ENCODE measurements around the gene SLC22A7. TPM values are rescaled to one million over a fixed set of nuclear protein-coding genes. Genes with fewer than 3 reads are reported as not detected.
"Not testable (repeated sequence)": the region's sequence is repeated elsewhere in the genome, so short reads cannot be mapped to it uniquely, and the experiment has no call there.

Gene SLC22A7
- total RNA-seq, 2 experiments from 2014 or later: not detected

GRCh38 chr6:43292763-43293318 lies 5.2 kb upstream of the SLC22A7 start:
- no peak for ATAC-seq (ENCODE audit: low read depth)
- Mint-ChIP-seq H3K27ac (no peak overlapping the region), H3K36me3 (no peaks in the 10 kb centered on the region), H3K4me1 (no peaks in the 10 kb centered on the region), H3K4me3 (no peak overlapping the region), H3K27me3 (peaks cover 10% of the 10 kb centered on the region), H3K9me3 (no peaks in the 10 kb centered on the region)
- POLR2A ChIA-PET: no interaction called here
- no peak for DNase-seq

DNA sequence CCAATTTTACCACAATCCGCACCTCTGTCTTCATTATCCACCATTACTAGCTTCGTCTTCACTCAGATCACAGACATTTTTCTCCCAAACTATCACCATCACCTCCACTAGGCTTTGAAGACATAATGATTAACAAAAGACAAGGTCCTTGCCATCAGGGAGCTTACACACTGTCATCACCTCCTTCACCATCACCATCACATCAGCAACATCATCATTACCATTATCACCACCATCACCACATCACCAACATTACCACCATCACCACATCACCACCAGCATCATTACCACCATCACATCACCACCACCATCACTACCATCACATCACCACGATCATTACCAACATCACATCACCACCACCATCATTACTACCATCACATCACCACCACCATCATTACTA lies 4.4 kb upstream of the SLC22A7 start:
- H3K27ac Mint-ChIP-seq: no peak overlapping the region
- no peak for DNase-seq
- no peak for ATAC-seq (ENCODE audit: low read depth)
- H3K27me3 Mint-ChIP-seq: peaks cover 10% of the 10 kb centered on the region
- H3K4me3 Mint-ChIP-seq: no peak overlapping the region
- no peaks in the 10 kb centered on the region for H3K36me3 Mint-ChIP-seq
- POLR2A ChIA-PET: no interaction called here
- H3K9me3 Mint-ChIP-seq: no peaks in the 10 kb centered on the region
- H3K4me1 Mint-ChIP-seq: no peaks in the 10 kb centered on the region

- DNase-seq: no peak
- no peaks in the 10 kb centered on the region for H3K4me1 Mint-ChIP-seq
Measured at GRCh38 chr6:43294536-43294935, 3.5 kb upstream of the SLC22A7 start.

DNA sequence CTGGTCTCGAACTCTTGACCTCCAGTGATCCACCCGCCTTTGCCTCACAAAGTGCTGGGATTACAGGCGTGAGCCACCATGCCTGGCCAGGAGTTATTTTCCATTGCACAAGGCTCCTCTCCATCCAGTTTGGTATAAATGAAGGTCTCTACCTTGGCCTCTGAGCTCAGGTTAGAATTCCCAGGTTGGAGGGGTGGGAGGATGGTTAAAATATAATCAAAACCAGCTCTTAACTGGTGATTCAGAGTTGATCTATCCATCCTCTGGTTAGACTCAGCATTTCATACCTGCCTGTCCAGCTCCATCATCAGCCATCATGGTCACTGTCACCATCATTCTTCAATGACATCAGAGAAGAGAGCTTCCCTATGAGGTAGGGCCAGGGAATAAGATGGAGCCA lies 2.6 kb upstream of the SLC22A7 start:
- Mint-ChIP-seq H3K4me3 (no peak overlapping the region), H3K36me3 (no peaks in the 10 kb centered on the region), H3K4me1 (peaks cover 2% of the 10 kb centered on the region), H3K9me3 (no peaks in the 10 kb centered on the region), H3K27me3 (peaks cover 8% of the 10 kb centered on the region), H3K27ac (no peak overlapping the region)
- ATAC-seq (ENCODE audit: low read depth) (no peak), DNase-seq (no peak)
- POLR2A ChIA-PET: no interaction called here

More at GRCh38 chr6:43294536-43294935, 3.5 kb upstream of the SLC22A7 start:
- H3K27ac Mint-ChIP-seq: no peak overlapping the region
- H3K4me3 Mint-ChIP-seq: no peak overlapping the region
- POLR2A ChIA-PET: no interaction called here
- no peak for ATAC-seq (ENCODE audit: low read depth)
- no peaks in the 10 kb centered on the region for H3K9me3 Mint-ChIP-seq
- no peaks in the 10 kb centered on the region for H3K36me3 Mint-ChIP-seq
- peaks cover 6% of the 10 kb centered on the region for H3K27me3 Mint-ChIP-seq

DNA sequence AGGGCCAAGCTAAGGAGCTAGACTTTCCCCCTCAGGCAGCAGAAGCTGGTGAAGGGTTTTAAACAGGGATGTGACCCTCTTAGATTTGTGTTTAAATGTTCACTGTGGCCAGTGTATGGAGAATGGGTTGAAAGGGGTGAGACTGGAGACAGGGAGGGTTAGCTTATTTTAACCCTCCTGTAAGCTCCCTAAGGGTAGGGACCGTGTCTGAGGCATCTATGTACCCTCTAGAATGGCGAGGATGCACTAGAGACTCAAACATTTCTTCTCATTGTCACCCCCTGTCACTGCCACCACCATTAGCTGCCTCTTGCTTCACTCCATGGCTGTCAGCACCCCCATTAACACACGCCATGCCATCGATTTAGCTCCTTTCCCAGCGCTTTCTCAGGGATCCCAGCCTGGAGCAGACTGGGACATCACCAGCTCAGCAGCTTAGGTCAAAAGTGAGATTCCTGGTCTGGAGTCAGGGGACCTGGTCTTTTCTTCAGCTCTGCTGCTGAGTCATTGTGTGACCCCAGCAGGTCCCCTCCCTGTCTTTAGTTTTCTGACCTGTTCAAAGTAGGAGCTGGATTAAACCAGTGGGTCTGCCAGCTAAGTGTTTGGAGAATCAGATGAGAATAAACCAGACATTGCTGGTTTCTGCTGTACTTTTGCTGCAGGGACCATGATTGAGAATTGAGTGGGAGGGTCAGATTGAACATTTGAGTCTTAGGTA lies 1.1 kb upstream of the SLC22A7 start:
- H3K4me1 Mint-ChIP-seq: peaks cover 2% of the 10 kb centered on the region
- no peak for ATAC-seq (ENCODE audit: low read depth)
- POLR2A ChIA-PET: no interaction called here
- peaks cover 10% of the 10 kb centered on the region for H3K27me3 Mint-ChIP-seq
- H3K4me3 Mint-ChIP-seq: no peak overlapping the region
- H3K9me3 Mint-ChIP-seq: no peaks in the 10 kb centered on the region
- no peak for DNase-seq
- H3K27ac Mint-ChIP-seq: no peak overlapping the region
- no peaks in the 10 kb centered on the region for H3K36me3 Mint-ChIP-seq

DNA sequence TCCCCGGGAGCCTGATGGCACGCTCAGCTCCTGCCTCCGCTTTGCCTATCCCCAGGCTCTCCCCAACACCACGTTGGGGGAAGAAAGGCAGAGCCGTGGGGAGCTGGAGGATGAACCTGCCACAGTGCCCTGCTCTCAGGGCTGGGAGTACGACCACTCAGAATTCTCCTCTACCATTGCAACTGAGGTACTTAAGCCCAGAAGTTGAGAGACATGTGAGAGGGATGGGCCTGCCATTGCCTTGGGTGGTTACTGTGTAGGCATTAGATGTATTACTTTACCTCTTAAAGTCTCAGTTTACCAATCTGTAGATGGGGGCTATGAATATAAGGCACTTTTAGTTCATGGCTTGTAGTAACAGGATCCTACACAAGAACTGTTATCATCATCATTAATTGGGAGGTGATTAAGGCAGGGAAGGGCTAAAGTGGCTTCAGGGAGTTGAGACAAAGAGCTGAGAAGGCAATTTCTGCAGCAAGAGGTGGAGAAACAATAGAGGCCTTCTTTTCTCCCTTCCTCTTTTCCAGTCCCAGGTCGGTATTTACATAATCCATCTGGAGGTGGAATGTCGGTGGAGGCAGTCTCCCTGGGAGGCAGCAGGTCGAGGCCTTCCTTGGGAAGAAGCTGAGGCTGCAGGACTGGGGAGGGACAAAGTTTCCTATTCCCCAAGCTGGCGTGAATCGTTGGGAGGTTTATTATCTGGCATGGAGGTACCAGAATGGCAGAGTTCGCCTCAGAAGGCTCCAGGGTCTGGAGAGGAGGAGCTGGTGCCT lies 691 bp downstream of the SLC22A7 start:
- Mint-ChIP-seq H3K9me3 (no peaks in the 10 kb centered on the region), H3K27ac (no peak overlapping the region), H3K4me1 (peaks cover 2% of the 10 kb centered on the region), H3K36me3 (no peaks in the 10 kb centered on the region), H3K27me3 (peaks cover 7% of the 10 kb centered on the region), H3K4me3 (no peak overlapping the region)
- ATAC-seq (ENCODE audit: low read depth) (no peak), DNase-seq (no peak)
- POLR2A ChIA-PET: no interaction called here

DNA sequence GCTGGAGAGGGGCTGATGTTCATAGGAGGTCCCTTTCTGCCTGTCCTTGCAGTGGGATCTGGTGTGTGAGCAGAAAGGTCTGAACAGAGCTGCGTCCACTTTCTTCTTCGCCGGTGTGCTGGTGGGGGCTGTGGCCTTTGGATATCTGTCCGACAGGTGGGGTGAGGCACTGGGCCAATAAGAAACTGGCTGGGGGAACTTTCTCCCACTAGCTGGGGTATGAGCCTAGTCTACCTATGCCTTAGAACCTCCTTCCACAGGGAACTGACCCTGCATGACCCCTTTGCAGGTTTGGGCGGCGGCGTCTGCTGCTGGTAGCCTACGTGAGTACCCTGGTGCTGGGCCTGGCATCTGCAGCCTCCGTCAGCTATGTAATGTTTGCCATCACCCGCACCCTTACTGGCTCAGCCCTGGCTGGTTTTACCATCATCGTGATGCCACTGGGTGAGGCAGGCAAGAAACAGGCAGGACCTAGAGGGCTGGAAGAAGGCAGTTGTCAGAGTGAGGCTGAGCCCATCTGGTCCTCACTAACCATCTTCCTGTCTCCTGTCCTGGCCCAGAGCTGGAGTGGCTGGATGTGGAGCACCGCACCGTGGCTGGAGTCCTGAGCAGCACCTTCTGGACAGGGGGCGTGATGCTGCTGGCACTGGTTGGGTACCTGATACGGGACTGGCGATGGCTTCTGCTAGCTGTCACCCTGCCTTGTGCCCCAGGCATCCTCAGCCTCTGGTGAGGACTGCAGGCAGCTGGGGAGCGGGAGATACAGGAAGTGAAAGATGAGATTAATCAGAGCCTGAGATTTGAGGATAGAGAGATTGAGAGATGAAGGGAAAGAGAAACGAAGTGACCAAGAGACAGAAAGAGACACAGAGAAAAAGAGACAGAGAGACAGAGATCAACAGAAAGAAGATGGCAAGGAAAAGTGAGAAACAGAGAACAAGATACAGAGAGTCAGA lies 1.6 kb downstream of the SLC22A7 start:
- H3K27ac Mint-ChIP-seq: no peak overlapping the region
- H3K36me3 Mint-ChIP-seq: no peaks in the 10 kb centered on the region
- ATAC-seq (ENCODE audit: low read depth): no peak
- H3K4me3 Mint-ChIP-seq: no peak overlapping the region
- H3K27me3 Mint-ChIP-seq: peaks cover 7% of the 10 kb centered on the region
- DNase-seq: no peak
- peaks cover 2% of the 10 kb centered on the region for H3K4me1 Mint-ChIP-seq
- POLR2A ChIA-PET: no interaction called here
- no peaks in the 10 kb centered on the region for H3K9me3 Mint-ChIP-seq

DNA sequence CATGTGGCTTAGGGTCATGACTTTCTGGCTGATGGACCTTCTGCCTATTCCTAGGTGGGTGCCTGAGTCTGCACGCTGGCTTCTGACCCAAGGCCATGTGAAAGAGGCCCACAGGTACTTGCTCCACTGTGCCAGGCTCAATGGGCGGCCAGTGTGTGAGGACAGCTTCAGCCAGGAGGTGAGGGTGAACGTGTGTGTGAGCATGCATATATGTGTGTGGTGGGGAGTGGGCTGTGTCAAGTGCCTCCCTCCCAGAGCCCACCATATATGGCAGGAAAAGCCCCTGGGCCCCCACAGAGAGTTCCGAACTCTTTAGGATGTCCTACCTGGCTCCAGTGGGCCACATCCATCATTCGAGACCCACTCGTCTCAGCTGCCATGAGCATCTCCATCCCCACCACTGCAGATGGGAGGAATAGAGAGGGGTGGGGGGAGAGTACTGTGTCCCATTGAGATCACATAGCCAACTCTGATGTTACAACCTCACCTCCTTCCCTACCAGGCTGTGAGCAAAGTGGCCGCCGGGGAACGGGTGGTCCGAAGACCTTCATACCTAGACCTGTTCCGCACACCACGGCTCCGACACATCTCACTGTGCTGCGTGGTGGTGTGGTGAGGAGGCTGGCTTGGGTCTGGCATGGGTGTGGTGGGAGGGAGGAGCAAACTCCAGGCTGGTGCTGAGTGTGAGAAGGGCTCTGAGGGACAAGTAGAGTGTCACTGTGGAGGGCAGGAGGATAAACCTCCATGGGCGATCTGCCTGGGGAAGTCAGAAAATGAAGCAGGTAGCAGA lies 3.2 kb downstream of the SLC22A7 start:
- Mint-ChIP-seq H3K4me3 (no peak overlapping the region), H3K9me3 (no peaks in the 10 kb centered on the region), H3K36me3 (no peaks in the 10 kb centered on the region), H3K27me3 (peaks cover 7% of the 10 kb centered on the region), H3K27ac (no peak overlapping the region), H3K4me1 (peaks cover 2% of the 10 kb centered on the region)
- ATAC-seq (ENCODE audit: low read depth): no peak
- no peak for DNase-seq
- POLR2A ChIA-PET: no interaction called here

GRCh38 chr6:43302126-43302525 lies 4.1 kb downstream of the SLC22A7 start:
- H3K36me3 Mint-ChIP-seq: no peaks in the 10 kb centered on the region
- ATAC-seq (ENCODE audit: low read depth) (no peak), DNase-seq (no peak)
- H3K27me3 Mint-ChIP-seq: peaks cover 6% of the 10 kb centered on the region
- H3K9me3 Mint-ChIP-seq: no peaks in the 10 kb centered on the region
- POLR2A ChIA-PET: no interaction called here
- peaks cover 2% of the 10 kb centered on the region for H3K4me1 Mint-ChIP-seq
- H3K27ac Mint-ChIP-seq: no peak overlapping the region
- H3K4me3 Mint-ChIP-seq: no peak overlapping the region

GRCh38 chr6:43303006-43303405 lies 4.9 kb downstream of the SLC22A7 start:
- ATAC-seq (ENCODE audit: low read depth); H3K4me1 Mint-ChIP-seq; H3K4me3 Mint-ChIP-seq; H3K27ac Mint-ChIP-seq; DNase-seq; H3K9me3 Mint-ChIP-seq; POLR2A ChIA-PET; H3K27me3 Mint-ChIP-seq; H3K36me3 Mint-ChIP-seq: not testable (repeated sequence)

DNA sequence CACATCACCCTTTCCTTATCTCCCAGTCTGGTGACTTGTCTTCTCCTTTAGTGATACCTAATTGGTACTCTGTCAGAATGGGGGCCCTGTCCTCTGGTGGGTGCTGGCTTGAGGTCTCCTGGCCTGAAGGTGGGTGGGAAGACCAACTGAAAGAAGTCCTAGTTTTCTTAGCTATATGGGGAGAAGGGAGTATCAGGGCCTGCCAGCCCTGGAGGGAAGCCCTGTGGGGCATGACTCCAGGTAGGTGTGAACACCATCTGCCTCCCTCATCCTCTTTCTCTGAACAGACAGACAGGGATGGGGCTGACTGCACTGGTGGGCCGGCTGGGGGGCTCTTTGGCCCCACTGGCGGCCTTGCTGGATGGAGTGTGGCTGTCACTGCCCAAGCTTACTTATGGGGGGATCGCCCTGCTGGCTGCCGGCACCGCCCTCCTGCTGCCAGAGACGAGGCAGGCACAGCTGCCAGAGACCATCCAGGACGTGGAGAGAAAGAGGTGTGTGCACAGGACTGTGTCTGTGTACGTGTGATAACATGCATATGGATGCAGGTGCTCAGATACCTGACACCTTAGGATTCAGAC lies 5.8 kb downstream of the SLC22A7 start:
- Mint-ChIP-seq H3K4me1 (peaks cover 2% of the 10 kb centered on the region), H3K27ac (no peak overlapping the region), H3K27me3 (peaks cover 8% of the 10 kb centered on the region), H3K4me3 (no peak overlapping the region), H3K36me3 (no peaks in the 10 kb centered on the region), H3K9me3 (no peaks in the 10 kb centered on the region)
- POLR2A ChIA-PET: no interaction called here
- DNase-seq (no peak), ATAC-seq (ENCODE audit: low read depth) (no peak)

- DNase-seq (no peak), ATAC-seq (ENCODE audit: low read depth) (no peak)
- Mint-ChIP-seq H3K27ac (no peak overlapping the region), H3K36me3 (no peaks in the 10 kb centered on the region), H3K27me3 (peaks cover 8% of the 10 kb centered on the region), H3K4me3 (no peak overlapping the region), H3K9me3 (no peaks in the 10 kb centered on the region), H3K4me1 (peaks cover 4% of the 10 kb centered on the region)
- POLR2A ChIA-PET: no interaction called here
Measured at GRCh38 chr6:43304361-43304760, 6.3 kb downstream of the SLC22A7 start.
